ENCODE measurements around the gene NOG.

NOG gene

GRCh38 chr17:56597495-56597990, 4.0 kb downstream of the NOG start:
- no peak for DNase-seq

GRCh38 chr17:56598466-56598865, 5.0 kb downstream of the NOG start:
- DNase-seq = no peak

- no peak for DNase-seq
These were observed 5.6 kb downstream of the NOG start for GRCh38 chr17:56599088-56599487.

GRCh38 chr17:56599566-56599965, 6.1 kb downstream of the NOG start:
- no peak for DNase-seq

- DNase-seq = no peak
These were observed 6.8 kb downstream of the NOG start for GRCh38 chr17:56600256-56600655.

GRCh38 chr17:56601591-56601990, 8.1 kb downstream of the NOG start:
- DNase-seq = no peak

- DNase-seq = peak; percentile 18 to 38
These were observed 9.0 kb downstream of the NOG start for GRCh38 chr17:56602292-56603130.

- no peak for DNase-seq
These were observed 10.2 kb downstream of the NOG start for GRCh38 chr17:56603486-56604238.

GRCh38 chr17:56604691-56605290, 11.3 kb downstream of the NOG start:
- DNase-seq = no peak

GRCh38 chr17:56608944-56609343, 15.4 kb downstream of the NOG start:
- no peak for DNase-seq

GRCh38 chr17:56610321-56610720, 16.8 kb downstream of the NOG start:
- DNase-seq = no peak

- no peak for DNase-seq
These were observed 19.6 kb downstream of the NOG start for GRCh38 chr17:56613131-56613530.

GRCh38 chr17:56614522-56614921, 21.0 kb downstream of the NOG start:
- DNase-seq = no peak

- no peak for DNase-seq
These were observed 22.7 kb downstream of the NOG start for GRCh38 chr17:56616239-56616638.

GRCh38 chr17:56623383-56623782, 29.9 kb downstream of the NOG start:
- no peak for DNase-seq

- DNase-seq = no peak
These were observed 30.8 kb downstream of the NOG start for GRCh38 chr17:56624309-56624708.

- no peak for DNase-seq
These were observed 31.4 kb downstream of the NOG start for GRCh38 chr17:56624912-56625311.

- DNase-seq = peak; percentile 2 to 5
These were observed 36.1 kb downstream of the NOG start for GRCh38 chr17:56629531-56630075.

- DNase-seq = no peak
These were observed 36.7 kb downstream of the NOG start for GRCh38 chr17:56630202-56630601.

GRCh38 chr17:56633681-56634080, 40.2 kb downstream of the NOG start:
- DNase-seq = no peak

- no peak for DNase-seq
These were observed 42.1 kb downstream of the NOG start for GRCh38 chr17:56635641-56636040.

- DNase-seq = no peak
These were observed 42.8 kb downstream of the NOG start for GRCh38 chr17:56636265-56636664.

- no peak for DNase-seq
These were observed 43.8 kb downstream of the NOG start for GRCh38 chr17:56637254-56637653.

All from CD4-positive, alpha-beta T cell treated with Interferon alpha-2 for 1 hour (primary cell).